GM19467 (cell line): Measurements from ENCODE around the gene DOCK4.

Experiments used
- ATAC-seq: cut with Tn5 transposase; IDR thresholded peaks from one replicate; pipeline ENCODE4 v1.9.1; 2021; ENCODE audit warnings: mild to moderate bottlenecking, moderate library complexity; ENCODE audit not compliant: unreplicated experiment

Gene DOCK4

DNA sequence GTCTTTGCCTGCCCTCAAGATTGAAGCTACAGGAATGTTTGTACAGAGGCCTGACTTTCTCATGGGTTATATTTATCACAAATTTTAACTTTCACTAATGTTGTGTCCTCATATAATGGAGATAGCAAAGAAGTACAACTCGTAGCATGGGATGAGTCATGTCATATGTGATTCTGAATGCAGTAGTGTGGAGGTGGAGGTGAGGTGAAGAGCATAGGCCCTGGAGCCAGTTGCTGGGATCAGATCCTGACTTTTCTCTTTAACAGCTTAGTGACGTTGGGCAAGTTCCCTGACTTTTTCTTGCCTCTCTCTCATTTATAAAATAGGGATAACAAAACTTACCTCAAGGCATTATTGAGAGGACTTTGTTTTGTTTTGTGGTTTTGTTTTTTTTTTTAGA, 511.8 kb downstream of the DOCK4 start:
- ATAC-seq, result no peak

DNA sequence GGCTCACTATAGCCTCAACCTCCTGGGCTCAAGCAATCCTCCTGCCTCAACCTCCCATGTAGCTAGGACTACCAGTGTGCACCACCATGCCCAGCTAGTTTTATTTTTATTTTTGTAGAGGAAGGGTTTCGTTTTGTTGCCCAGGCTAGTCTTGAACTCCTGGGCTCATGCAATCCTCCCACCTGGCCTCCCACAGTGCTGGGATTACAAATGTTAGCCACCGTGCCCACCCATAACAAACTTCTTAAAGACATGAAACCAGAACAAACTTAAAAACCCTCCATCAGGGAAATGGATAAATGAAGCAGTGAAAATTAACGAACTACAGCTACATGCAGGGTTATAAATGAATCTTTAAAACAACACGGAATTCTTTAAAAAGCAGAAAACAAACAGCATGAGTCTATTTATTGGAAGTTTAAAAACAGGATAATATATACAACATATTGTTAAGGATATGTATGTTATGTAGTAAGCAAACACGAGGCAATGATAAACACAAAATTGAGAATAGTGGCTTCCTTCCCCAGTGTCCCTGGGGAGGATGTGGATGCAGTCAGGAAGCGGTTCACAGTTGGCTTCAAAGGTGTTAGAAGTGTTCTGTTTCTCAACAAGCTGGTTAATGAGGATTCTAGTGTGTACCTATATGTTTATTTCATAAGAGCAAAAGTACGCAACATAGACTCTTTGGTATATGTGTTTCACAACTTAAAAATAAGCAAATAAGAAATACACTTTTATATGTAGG, 515.7 kb downstream of the DOCK4 start:
- no peak for ATAC-seq

DNA sequence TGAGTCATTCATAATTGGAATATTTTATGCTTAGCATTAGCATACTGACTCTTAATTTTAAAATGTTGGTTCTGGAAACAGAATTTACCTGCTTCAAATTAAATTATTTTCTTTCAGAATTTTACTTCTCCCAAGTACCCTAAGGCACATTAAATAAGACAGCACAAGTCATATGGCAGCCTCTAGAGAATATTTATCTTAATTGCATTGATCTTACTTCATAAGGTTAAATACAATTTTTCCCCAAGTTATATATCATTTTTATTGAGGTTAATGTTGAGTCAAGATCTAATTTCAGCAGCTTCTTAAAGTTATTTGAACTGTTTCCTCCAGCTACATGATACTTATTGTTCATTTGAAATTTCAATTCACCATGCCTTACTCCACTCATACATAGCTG, 520.9 kb downstream of the DOCK4 start:
- no peak for ATAC-seq

DNA sequence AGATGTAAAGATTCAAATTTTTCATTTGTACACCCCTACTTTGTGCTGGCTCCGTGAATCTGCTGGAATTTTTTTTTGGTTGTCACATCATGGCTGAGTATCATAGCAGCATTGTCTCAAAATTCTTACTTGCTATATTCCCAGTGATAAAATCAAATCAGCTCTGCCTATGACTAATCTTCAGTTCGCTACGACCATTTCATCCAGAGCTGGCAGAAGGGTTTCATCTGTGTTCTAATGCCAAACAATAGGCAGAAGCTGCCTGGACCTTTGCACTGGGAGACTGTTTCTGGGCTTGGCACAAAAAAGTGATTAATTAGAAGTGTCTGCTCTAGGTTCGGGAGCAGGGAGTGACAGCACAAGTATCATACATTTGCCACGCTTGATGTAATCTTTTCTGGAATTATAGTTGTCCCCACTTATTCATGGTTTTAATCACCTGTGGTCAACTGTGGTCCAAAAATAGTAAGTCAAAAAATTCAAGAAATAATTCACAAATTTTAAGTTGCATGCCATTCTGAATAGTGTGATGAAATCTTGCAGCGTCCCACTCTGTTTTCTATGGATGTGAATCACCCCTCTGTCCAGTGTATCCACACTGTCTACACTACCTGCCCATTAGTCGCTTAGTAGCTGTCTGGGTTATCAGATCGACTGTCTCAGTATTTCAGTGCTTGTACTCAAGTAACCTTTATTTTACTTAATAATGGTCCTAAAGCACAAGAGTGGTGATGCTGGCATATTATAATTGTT, 523.4 kb downstream of the DOCK4 start:
- ATAC-seq, result no peak

DNA sequence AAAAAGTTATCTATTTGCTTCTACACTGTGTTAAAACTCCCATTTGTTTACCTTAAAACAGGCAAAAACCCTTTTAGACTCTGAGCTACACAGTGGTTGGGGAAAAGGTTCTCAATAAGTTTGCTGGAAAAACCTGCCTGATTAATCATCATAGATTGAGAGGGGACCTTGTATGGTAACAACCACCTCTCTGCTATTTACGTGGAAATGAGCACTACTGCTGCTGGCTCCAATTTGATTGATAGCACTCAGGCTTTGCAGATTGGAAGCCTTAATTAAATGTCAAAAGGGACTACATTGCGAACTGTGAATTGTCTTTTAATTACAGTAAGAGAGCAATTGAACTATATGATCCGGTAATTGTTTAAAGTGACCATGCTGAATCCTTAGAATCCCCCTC, 525.0 kb downstream of the DOCK4 start:
- no peak for ATAC-seq

DNA sequence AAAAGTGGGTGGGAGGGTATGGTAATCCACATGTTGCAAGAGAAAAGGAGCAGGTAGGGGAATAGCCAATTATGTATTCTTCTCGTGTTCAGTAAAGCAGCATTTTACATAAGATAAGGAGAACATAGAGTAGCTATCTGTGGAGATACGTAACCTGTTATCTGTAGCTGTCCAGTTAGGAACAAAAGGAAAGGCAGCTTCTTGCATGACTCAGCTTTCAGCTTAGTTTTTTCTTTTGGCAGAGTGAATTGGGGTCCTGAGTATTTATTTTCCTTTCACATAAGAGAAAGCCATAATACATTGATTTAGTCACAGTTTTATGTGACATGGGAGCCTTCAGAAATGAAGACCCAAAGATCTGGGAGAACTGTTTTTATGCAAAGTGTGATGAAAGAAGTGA, 527.2 kb downstream of the DOCK4 start:
- no peak for ATAC-seq

DNA sequence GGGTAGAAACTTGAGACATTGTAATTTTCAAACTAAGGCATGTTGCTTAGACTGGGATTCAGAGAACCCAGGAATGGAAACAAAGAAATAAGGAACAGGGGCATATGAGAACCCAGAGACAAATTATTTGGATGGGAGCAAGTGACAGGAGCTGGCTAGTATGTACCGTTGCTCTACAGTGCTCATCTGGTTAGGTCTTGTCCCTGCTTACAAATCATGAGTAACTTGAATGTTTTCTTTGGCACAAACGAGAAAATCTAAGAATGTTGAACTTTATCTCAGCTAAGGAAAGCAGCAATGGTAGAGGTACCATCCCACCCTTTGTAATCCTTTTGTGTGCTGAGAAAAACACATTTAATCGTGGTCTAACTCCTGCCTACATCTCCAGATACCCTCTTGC, 527.9 kb downstream of the DOCK4 start:
- ATAC-seq, result no peak

DNA sequence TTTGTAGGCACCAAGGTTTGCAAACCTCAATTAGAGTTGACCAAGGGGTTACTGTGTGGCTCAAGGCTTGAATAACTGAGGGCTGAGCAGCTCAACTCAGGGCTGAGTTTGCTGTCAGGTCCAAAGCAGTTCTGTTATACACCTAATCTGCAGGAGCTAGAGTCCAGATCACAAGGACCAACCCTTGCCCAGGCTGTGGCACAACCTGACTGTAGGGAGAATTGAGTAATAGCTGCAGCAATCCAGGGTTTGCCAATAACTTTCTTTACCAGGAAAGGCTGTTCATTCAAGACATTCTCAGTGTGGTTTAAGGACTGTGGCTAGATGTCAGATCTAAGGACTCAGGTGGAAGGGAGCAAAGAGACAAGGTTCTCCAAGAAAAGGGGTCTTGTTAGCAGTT, 528.4 kb downstream of the DOCK4 start:
- ATAC-seq, result no peak

DNA sequence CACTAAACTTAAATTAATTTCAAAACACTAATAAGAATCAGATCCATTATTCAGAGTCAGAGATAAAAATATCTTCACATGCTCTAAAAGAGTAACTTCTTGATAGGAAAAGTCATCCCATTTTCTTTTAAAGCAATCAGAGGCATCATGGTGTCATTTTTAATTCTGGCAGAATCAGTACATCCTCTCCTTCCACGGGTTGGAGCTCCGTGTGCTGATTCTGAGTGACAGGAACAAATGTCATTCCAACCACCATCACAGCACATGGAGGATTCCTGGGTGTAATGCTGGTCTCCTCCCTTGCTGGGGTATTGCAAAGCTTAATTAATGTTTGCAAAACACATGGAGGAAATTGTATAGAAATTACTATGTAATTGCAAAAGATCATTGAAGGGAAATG, 529.4 kb downstream of the DOCK4 start:
- no peak for ATAC-seq
